ENCODE data around the gene VPS16.

Gene VPS16

GRCh38 chr20:2875690-2876203, 35.2 kb downstream of the VPS16 start:
- Histone ChIP-seq H3K4me3 (ENCODE audit: low read depth, low read length) (no peak overlapping the region), H3K4me1 (ENCODE audit: control insufficient read depth, insufficient read depth, low read length) (peaks cover 4% of the 10 kb centered on the region), H3K9me3 (ENCODE audit: control insufficient read depth, insufficient read depth, low read length) (no peaks in the 10 kb centered on the region), H3K9ac (ENCODE audit: low read depth, low read length) (no peak overlapping the region), H3K36me3 (ENCODE audit: control insufficient read depth, insufficient read depth, low read length) (no peaks in the 10 kb centered on the region), H3K27me3 (ENCODE audit: control insufficient read depth, insufficient read depth, low read length) (peaks cover 16% of the 10 kb centered on the region)

- H3K9me3 ChIP-seq (ENCODE audit: control insufficient read depth, insufficient read depth, low read length): no peaks in the 10 kb centered on the region
- no peaks in the 10 kb centered on the region for H3K36me3 ChIP-seq (ENCODE audit: control insufficient read depth, insufficient read depth, low read length)
These were observed 38.0 kb downstream of the VPS16 start for GRCh38 chr20:2878515-2878914.

GRCh38 chr20:2879146-2879545, 38.6 kb downstream of the VPS16 start:
- H3K9me3 ChIP-seq (ENCODE audit: control insufficient read depth, insufficient read depth, low read length): no peaks in the 10 kb centered on the region
- peaks cover 4% of the 10 kb centered on the region for H3K4me1 ChIP-seq (ENCODE audit: control insufficient read depth, insufficient read depth, low read length)
- H3K36me3 ChIP-seq (ENCODE audit: control insufficient read depth, insufficient read depth, low read length): no peaks in the 10 kb centered on the region
- H3K4me3 ChIP-seq (ENCODE audit: low read depth, low read length): no peak overlapping the region
- no peaks in the 10 kb centered on the region for H3K27me3 ChIP-seq (ENCODE audit: control insufficient read depth, insufficient read depth, low read length)
- no peak overlapping the region for H3K9ac ChIP-seq (ENCODE audit: low read depth, low read length)

More at GRCh38 chr20:2878515-2878914, 38.0 kb downstream of the VPS16 start:
- no peaks in the 10 kb centered on the region for H3K27me3 ChIP-seq (ENCODE audit: control insufficient read depth, insufficient read depth, low read length)
- no peak overlapping the region for H3K9ac ChIP-seq (ENCODE audit: low read depth, low read length)
- H3K4me3 ChIP-seq (ENCODE audit: low read depth, low read length): no peak overlapping the region
- H3K4me1 ChIP-seq (ENCODE audit: control insufficient read depth, insufficient read depth, low read length): peaks cover 4% of the 10 kb centered on the region

GRCh38 chr20:2880650-2881049, 40.1 kb downstream of the VPS16 start:
- Histone ChIP-seq H3K4me3 (ENCODE audit: low read depth, low read length) (no peak overlapping the region), H3K27me3 (ENCODE audit: control insufficient read depth, insufficient read depth, low read length) (no peaks in the 10 kb centered on the region), H3K9me3 (ENCODE audit: control insufficient read depth, insufficient read depth, low read length) (no peaks in the 10 kb centered on the region), H3K9ac (ENCODE audit: low read depth, low read length) (no peak overlapping the region), H3K4me1 (ENCODE audit: control insufficient read depth, insufficient read depth, low read length) (no peaks in the 10 kb centered on the region), H3K36me3 (ENCODE audit: control insufficient read depth, insufficient read depth, low read length) (no peaks in the 10 kb centered on the region)

GRCh38 chr20:2883726-2884637, 43.4 kb downstream of the VPS16 start:
- Histone ChIP-seq H3K4me1 (ENCODE audit: control insufficient read depth, insufficient read depth, low read length) (no peaks in the 10 kb centered on the region), H3K36me3 (ENCODE audit: control insufficient read depth, insufficient read depth, low read length) (no peaks in the 10 kb centered on the region), H3K27me3 (ENCODE audit: control insufficient read depth, insufficient read depth, low read length) (no peaks in the 10 kb centered on the region), H3K9ac (ENCODE audit: low read depth, low read length) (no peak overlapping the region), H3K4me3 (ENCODE audit: low read depth, low read length) (no peak overlapping the region), H3K9me3 (ENCODE audit: control insufficient read depth, insufficient read depth, low read length) (no peaks in the 10 kb centered on the region)

GRCh38 chr20:2887715-2888114, 47.2 kb downstream of the VPS16 start:
- Histone ChIP-seq H3K27me3 (ENCODE audit: control insufficient read depth, insufficient read depth, low read length) (no peaks in the 10 kb centered on the region), H3K9ac (ENCODE audit: low read depth, low read length) (no peak overlapping the region), H3K9me3 (ENCODE audit: control insufficient read depth, insufficient read depth, low read length) (no peaks in the 10 kb centered on the region), H3K4me1 (ENCODE audit: control insufficient read depth, insufficient read depth, low read length) (no peaks in the 10 kb centered on the region), H3K4me3 (ENCODE audit: low read depth, low read length) (no peak overlapping the region), H3K36me3 (ENCODE audit: control insufficient read depth, insufficient read depth, low read length) (no peaks in the 10 kb centered on the region)

- H3K9ac ChIP-seq (ENCODE audit: low read depth, low read length): no peak overlapping the region
- H3K27me3 ChIP-seq (ENCODE audit: control insufficient read depth, insufficient read depth, low read length): no peaks in the 10 kb centered on the region
- no peaks in the 10 kb centered on the region for H3K36me3 ChIP-seq (ENCODE audit: control insufficient read depth, insufficient read depth, low read length)
- no peaks in the 10 kb centered on the region for H3K9me3 ChIP-seq (ENCODE audit: control insufficient read depth, insufficient read depth, low read length)
- no peak overlapping the region for H3K4me3 ChIP-seq (ENCODE audit: low read depth, low read length)
- H3K4me1 ChIP-seq (ENCODE audit: control insufficient read depth, insufficient read depth, low read length): no peaks in the 10 kb centered on the region
These were observed 47.8 kb downstream of the VPS16 start for GRCh38 chr20:2888224-2888955.

- H3K36me3 ChIP-seq (ENCODE audit: control insufficient read depth, insufficient read depth, low read length): no peaks in the 10 kb centered on the region
These were observed 48.7 kb downstream of the VPS16 start for GRCh38 chr20:2889209-2889608.

GRCh38 chr20:2889797-2890196, 49.3 kb downstream of the VPS16 start:
- Histone ChIP-seq H3K27me3 (ENCODE audit: control insufficient read depth, insufficient read depth, low read length) (no peaks in the 10 kb centered on the region), H3K4me3 (ENCODE audit: low read depth, low read length) (no peak overlapping the region), H3K4me1 (ENCODE audit: control insufficient read depth, insufficient read depth, low read length) (no peaks in the 10 kb centered on the region), H3K9me3 (ENCODE audit: control insufficient read depth, insufficient read depth, low read length) (no peaks in the 10 kb centered on the region), H3K36me3 (ENCODE audit: control insufficient read depth, insufficient read depth, low read length) (no peaks in the 10 kb centered on the region), H3K9ac (ENCODE audit: low read depth, low read length) (no peak overlapping the region)

More at GRCh38 chr20:2889209-2889608, 48.7 kb downstream of the VPS16 start:
- Histone ChIP-seq H3K9ac (ENCODE audit: low read depth, low read length) (no peak overlapping the region), H3K9me3 (ENCODE audit: control insufficient read depth, insufficient read depth, low read length) (no peaks in the 10 kb centered on the region), H3K4me3 (ENCODE audit: low read depth, low read length) (no peak overlapping the region), H3K4me1 (ENCODE audit: control insufficient read depth, insufficient read depth, low read length) (no peaks in the 10 kb centered on the region), H3K27me3 (ENCODE audit: control insufficient read depth, insufficient read depth, low read length) (no peaks in the 10 kb centered on the region)

GRCh38 chr20:2890742-2891141, 50.2 kb downstream of the VPS16 start:
- no peak overlapping the region for H3K9ac ChIP-seq (ENCODE audit: low read depth, low read length)
- no peaks in the 10 kb centered on the region for H3K4me1 ChIP-seq (ENCODE audit: control insufficient read depth, insufficient read depth, low read length)
- H3K36me3 ChIP-seq (ENCODE audit: control insufficient read depth, insufficient read depth, low read length): no peaks in the 10 kb centered on the region

GRCh38 chr20:2891343-2891742, 50.8 kb downstream of the VPS16 start:
- no peaks in the 10 kb centered on the region for H3K27me3 ChIP-seq (ENCODE audit: control insufficient read depth, insufficient read depth, low read length)
- no peaks in the 10 kb centered on the region for H3K36me3 ChIP-seq (ENCODE audit: control insufficient read depth, insufficient read depth, low read length)
- no peaks in the 10 kb centered on the region for H3K9me3 ChIP-seq (ENCODE audit: control insufficient read depth, insufficient read depth, low read length)
- no peaks in the 10 kb centered on the region for H3K4me1 ChIP-seq (ENCODE audit: control insufficient read depth, insufficient read depth, low read length)
- H3K4me3 ChIP-seq (ENCODE audit: low read depth, low read length): no peak overlapping the region
- no peak overlapping the region for H3K9ac ChIP-seq (ENCODE audit: low read depth, low read length)

More at GRCh38 chr20:2890742-2891141, 50.2 kb downstream of the VPS16 start:
- Histone ChIP-seq H3K27me3 (ENCODE audit: control insufficient read depth, insufficient read depth, low read length) (no peaks in the 10 kb centered on the region), H3K9me3 (ENCODE audit: control insufficient read depth, insufficient read depth, low read length) (no peaks in the 10 kb centered on the region), H3K4me3 (ENCODE audit: low read depth, low read length) (no peak overlapping the region)
